Activated CD4-positive, alpha-beta T cell treated with anti-CD3 and anti-CD28 coated beads for 36 hours (primary cell): ENCODE data around the gene ATG7. TPM values are rescaled to one million over a fixed set of nuclear protein-coding genes. Genes with fewer than 3 reads are reported as not detected.
"Not testable (repeated sequence)": the region's sequence is repeated elsewhere in the genome, so short reads cannot be mapped to it uniquely, and the experiment has no call there.

Experiments
- ATAC-seq: fragments of 200-7000 bp; cut with Tn5 transposase; one replicate; pipeline ENCODE4 v1.10.0; 2021; ENCODE audit warnings: mild to moderate bottlenecking, moderate library complexity
- CTCF ChIA-PET: fragments of 350-600 bp; sonication (Branson Sonifier 250); formaldehyde crosslinking; loops from one replicate; lab custom pipeline; 2021; ENCODE audit warnings: antibody characterized with exemption; lab: Charles Lee
- POLR2A ChIA-PET: fragments of 350-600 bp; sonication (Branson Sonifier 250); formaldehyde crosslinking; loops from one replicate; lab custom pipeline; 2021; ENCODE audit warnings: antibody characterized with exemption, inconsistent platforms; lab: Charles Lee
- DNase-seq: peaks from one replicate; pipeline ENCODE4 v3.0.0-alpha.2; 2020
- H3K27ac Mint-ChIP-seq: one replicate; pipeline ENCODE4 v1.8.0; 2021; ENCODE audit warnings: mixed read lengths
- H3K27me3 Mint-ChIP-seq: one replicate; pipeline ENCODE4 v1.8.0; 2021; ENCODE audit warnings: mixed read lengths
- H3K36me3 Mint-ChIP-seq: one replicate; pipeline ENCODE4 v1.8.0; 2021; ENCODE audit warnings: low read depth, mixed read lengths
- H3K4me1 Mint-ChIP-seq: one replicate; pipeline ENCODE4 v1.8.0; 2021; ENCODE audit warnings: mixed read lengths
- H3K4me3 Mint-ChIP-seq: one replicate; pipeline ENCODE4 v1.8.0; 2021; ENCODE audit warnings: mild to moderate bottlenecking, moderate library complexity, mixed read lengths
- H3K9me3 Mint-ChIP-seq: one replicate; pipeline ENCODE4 v1.8.0; 2021; ENCODE audit warnings: low read depth, mixed read lengths
- intact Hi-C, 2 experiments: fragments of 100-400 bp; cut with DNase I in 1 of 2; cut with micrococcal nuclease in 1 of 2; formaldehyde crosslinking; loops; one replicate each; pipeline versions ENCODE4 v1.14.2 to v1.15.1; 2022 to 2024; cut with DNase I, micrococcal nuclease
- total RNA-seq, 2 experiments: library from RNA; stranded (reverse); gene quantifications; one replicate each; pipeline ENCODE4 v1.2.3, GENCODE V29; 2021

The ATG7 gene
- total RNA-seq, 2 experiments from 2014 or later, result 31.6 to 34.5 TPM

GRCh38 chr3:11481556-11481955 is 209.4 kb downstream of the ATG7 start:
- ATAC-seq (no peak), DNase-seq (no peak)
- Mint-ChIP-seq H3K4me1 (peaks cover 4% of the 10 kb centered on the region), H3K27ac (no peak overlapping the region), H3K27me3 (no peaks in the 10 kb centered on the region), H3K4me3 (no peak overlapping the region), H3K36me3 (peaks cover 5% of the 10 kb centered on the region), H3K9me3 (peaks cover 1% of the 10 kb centered on the region)
- ChIA-PET POLR2A (no interaction called here), CTCF (no interaction called here)
- intact Hi-C loops, result no loop called here

- ChIA-PET CTCF (no interaction called here), POLR2A (no interaction called here)
- Mint-ChIP-seq H3K4me3 (no peak overlapping the region), H3K27ac (no peak overlapping the region), H3K9me3 (peaks cover 1% of the 10 kb centered on the region), H3K4me1 (peaks cover 4% of the 10 kb centered on the region), H3K27me3 (no peaks in the 10 kb centered on the region), H3K36me3 (peaks cover 5% of the 10 kb centered on the region)
- ATAC-seq, result no peak
- intact Hi-C loops, result no loop called here
- DNase-seq, result no peak
Observed at GRCh38 chr3:11482021-11482420, 209.8 kb downstream of the ATG7 start.

DNA sequence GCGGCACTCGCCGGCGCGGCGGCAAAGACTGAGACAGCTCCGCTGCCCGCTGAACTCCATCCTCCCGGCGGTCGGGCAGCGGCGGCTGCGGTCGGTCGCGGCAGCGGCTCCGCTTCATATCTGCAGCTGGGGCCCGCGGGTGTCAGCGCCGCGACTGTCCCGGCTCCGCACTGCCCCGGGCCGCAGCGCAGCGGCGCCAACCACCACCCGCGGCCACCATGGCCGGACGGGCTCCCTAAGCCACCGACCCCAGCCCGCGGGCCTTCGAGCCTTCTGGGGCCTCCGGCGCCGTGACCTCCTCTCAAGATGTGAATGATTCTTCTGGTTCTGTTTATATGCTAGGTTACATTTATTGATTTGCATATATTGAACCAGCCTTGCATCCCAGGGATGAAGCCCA is 216.2 kb downstream of the ATG7 start:
- H3K4me3 Mint-ChIP-seq, POLR2A ChIA-PET, H3K27ac Mint-ChIP-seq, H3K4me1 Mint-ChIP-seq, H3K9me3 Mint-ChIP-seq, H3K27me3 Mint-ChIP-seq, ATAC-seq, intact Hi-C loops, DNase-seq, CTCF ChIA-PET: not testable (repeated sequence)
- peaks cover 12% of the 10 kb centered on the region for H3K36me3 Mint-ChIP-seq

GRCh38 chr3:11494131-11494916 is 222.1 kb downstream of the ATG7 start:
- ChIA-PET CTCF (interaction anchor here (0.7 kb wide), 1 partner anchor 62 kb away, joined by 3 read pairs; no protein-coding TSS in a partner anchor), POLR2A (no interaction called here)
- Mint-ChIP-seq H3K4me3 (no peak overlapping the region), H3K36me3 (peaks cover 17% of the 10 kb centered on the region), H3K27me3 (no peaks in the 10 kb centered on the region), H3K27ac (no peak overlapping the region), H3K4me1 (no peaks in the 10 kb centered on the region), H3K9me3 (peaks cover 5% of the 10 kb centered on the region)
- intact Hi-C loops, result no loop called here
- no peak for DNase-seq
- ATAC-seq, result no peak

DNA sequence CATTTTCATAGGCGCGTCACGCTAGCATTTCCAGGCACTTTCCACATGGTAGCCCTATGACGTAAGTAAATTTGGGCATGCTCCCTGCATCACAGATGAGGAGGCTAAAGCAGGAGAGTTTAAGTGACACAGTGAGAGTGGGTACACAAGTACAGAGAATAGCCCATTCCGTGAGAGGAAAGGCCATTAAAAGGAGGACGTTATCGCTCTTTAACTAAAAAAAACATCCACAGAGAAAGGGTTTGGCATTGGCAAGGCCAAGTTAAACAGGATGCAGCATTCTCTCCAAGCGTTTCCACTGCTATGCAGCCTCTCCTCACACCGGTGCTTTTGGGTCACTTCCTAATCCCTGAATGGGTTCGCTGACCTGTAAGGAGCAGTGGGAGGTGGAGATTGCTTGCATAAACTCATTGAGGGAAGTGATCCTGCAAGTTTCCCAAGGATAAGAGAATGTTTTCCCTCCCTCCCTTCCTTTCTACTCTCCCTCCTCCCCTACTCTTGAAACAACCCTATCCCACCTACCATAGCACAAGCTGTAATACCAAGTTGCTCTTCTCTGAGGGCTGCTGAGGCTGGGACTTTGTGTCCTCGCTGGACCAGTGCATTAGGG is 223.9 kb downstream of the ATG7 start:
- POLR2A ChIA-PET, result no interaction called here
- Mint-ChIP-seq H3K27ac (no peak overlapping the region), H3K27me3 (no peaks in the 10 kb centered on the region), H3K4me1 (no peaks in the 10 kb centered on the region), H3K9me3 (peaks cover 5% of the 10 kb centered on the region), H3K4me3 (no peak overlapping the region), H3K36me3 (peaks cover 14% of the 10 kb centered on the region)
- intact Hi-C loops, result no loop called here
- DNase-seq, result no peak
- CTCF ChIA-PET, result no interaction called here
- ATAC-seq, result no peak

DNA sequence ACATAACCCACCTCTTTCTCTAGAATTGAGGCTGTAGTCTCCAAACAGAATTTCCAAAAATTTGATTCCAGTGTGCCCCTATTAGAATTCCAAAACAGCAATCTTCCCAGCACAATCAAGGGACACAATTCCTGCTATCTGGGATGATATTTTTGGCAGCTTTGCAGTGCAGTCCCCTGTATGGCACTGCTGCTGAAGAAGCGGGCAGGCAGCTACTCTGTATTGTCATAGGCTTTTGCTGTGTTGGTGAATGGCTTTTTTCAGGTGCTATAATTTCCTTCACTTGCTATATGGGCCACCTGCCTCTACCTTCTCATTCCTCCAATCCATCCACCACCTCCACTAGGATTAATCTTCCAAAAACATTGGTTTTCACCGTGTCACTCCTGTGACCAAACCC is 226.0 kb downstream of the ATG7 start:
- peaks cover 10% of the 10 kb centered on the region for H3K36me3 Mint-ChIP-seq
- ChIA-PET POLR2A (no interaction called here), CTCF (no interaction called here)
- intact Hi-C loops, result no loop called here
- peaks cover 5% of the 10 kb centered on the region for H3K9me3 Mint-ChIP-seq
- no peak overlapping the region for H3K4me3 Mint-ChIP-seq
- DNase-seq, result no peak
- H3K27ac Mint-ChIP-seq, result no peak overlapping the region
- H3K27me3 Mint-ChIP-seq, result no peaks in the 10 kb centered on the region
- H3K4me1 Mint-ChIP-seq, result no peaks in the 10 kb centered on the region
- no peak for ATAC-seq

GRCh38 chr3:11498646-11499045 is 226.4 kb downstream of the ATG7 start:
- POLR2A ChIA-PET, result no interaction called here
- Mint-ChIP-seq H3K27ac (no peak overlapping the region), H3K27me3 (no peaks in the 10 kb centered on the region), H3K4me1 (no peaks in the 10 kb centered on the region), H3K36me3 (peaks cover 10% of the 10 kb centered on the region), H3K9me3 (peaks cover 5% of the 10 kb centered on the region), H3K4me3 (no peak overlapping the region)
- CTCF ChIA-PET, result no interaction called here
- DNase-seq, result no peak
- intact Hi-C loops, result no loop called here
- ATAC-seq, result no peak

DNA sequence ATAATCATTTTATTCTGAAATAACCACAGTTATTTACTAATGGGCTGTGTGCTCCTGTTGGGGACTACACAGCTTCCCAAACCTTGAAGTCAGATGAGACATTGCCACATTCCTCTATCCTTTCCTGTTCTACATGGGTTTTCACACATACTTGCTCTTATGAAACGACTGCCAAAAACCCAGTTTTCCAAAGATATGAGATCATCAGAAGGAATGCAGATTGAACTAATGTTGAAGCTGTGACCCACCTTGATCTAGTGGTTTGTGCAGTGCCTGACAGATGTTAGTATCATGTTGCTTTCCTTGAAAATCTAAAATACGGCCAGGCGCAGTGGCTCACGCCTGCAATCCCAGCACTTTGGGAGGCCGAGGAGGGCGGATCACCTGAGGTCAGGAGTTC is 226.9 kb downstream of the ATG7 start:
- CTCF ChIA-PET, result no interaction called here
- intact Hi-C loops, result no loop called here
- Mint-ChIP-seq H3K27ac (no peak overlapping the region), H3K27me3 (no peaks in the 10 kb centered on the region), H3K36me3 (peaks cover 5% of the 10 kb centered on the region), H3K4me3 (no peak overlapping the region), H3K9me3 (no peaks in the 10 kb centered on the region), H3K4me1 (no peaks in the 10 kb centered on the region)
- ATAC-seq (no peak), DNase-seq (no peak)
- POLR2A ChIA-PET, result no interaction called here

- H3K36me3 Mint-ChIP-seq, CTCF ChIA-PET: not testable (repeated sequence)
Observed at GRCh38 chr3:11502413-11502812, 230.2 kb downstream of the ATG7 start.

GRCh38 chr3:11507719-11508118 is 235.5 kb downstream of the ATG7 start:
- intact Hi-C loops, result no loop called here
- Mint-ChIP-seq H3K36me3 (peaks cover 6% of the 10 kb centered on the region), H3K27me3 (no peaks in the 10 kb centered on the region), H3K27ac (no peak overlapping the region), H3K9me3 (no peaks in the 10 kb centered on the region), H3K4me1 (peaks cover 4% of the 10 kb centered on the region), H3K4me3 (no peak overlapping the region)
- ATAC-seq (no peak), DNase-seq (no peak)
- POLR2A ChIA-PET, result no interaction called here
- CTCF ChIA-PET, result no interaction called here

More at GRCh38 chr3:11502413-11502812, 230.2 kb downstream of the ATG7 start:
- POLR2A ChIA-PET, intact Hi-C loops, H3K9me3 Mint-ChIP-seq, H3K4me1 Mint-ChIP-seq, H3K27ac Mint-ChIP-seq, DNase-seq, H3K27me3 Mint-ChIP-seq, H3K4me3 Mint-ChIP-seq, ATAC-seq: not testable (repeated sequence)

GRCh38 chr3:11508346-11509172 is 236.4 kb downstream of the ATG7 start:
- intact Hi-C loops, result no loop called here
- Mint-ChIP-seq H3K27ac (no peak overlapping the region), H3K27me3 (no peaks in the 10 kb centered on the region), H3K9me3 (no peaks in the 10 kb centered on the region), H3K4me3 (no peak overlapping the region), H3K4me1 (peaks cover 4% of the 10 kb centered on the region), H3K36me3 (peaks cover 6% of the 10 kb centered on the region)
- no peak for DNase-seq
- POLR2A ChIA-PET, result interaction anchor here (0.6 kb wide), 1 partner anchor 32 kb away, joined by 3 read pairs; no protein-coding TSS in a partner anchor
- ATAC-seq, result no peak
- CTCF ChIA-PET, result interaction anchor here (0.5 to 0.6 kb wide), 2 partner anchors 8 to 814 kb away, joined by 3 read pairs; no protein-coding TSS in a partner anchor
